Cardiac fibroblast (primary cell): ENCODE data around the gene ANTKMT.

Experiments
- DNase-seq, 2 donors: peaks; one replicate each; pipeline versions ENCODE4 v3.0.0 to v3.0.0-alpha.2; 2010; ENCODE audit warnings: low read depth in 2 of 2
- H3K4me3 ChIP-seq, 2 donors: replicated peaks in 1 of 2; 1 replicate in 1 of 2; 2 replicates in 1 of 2; pipeline ENCODE4 v1.5.1; 2011; ENCODE audit warnings: low read depth in 2 of 2, low read length in 2 of 2, mild to moderate bottlenecking in 2 of 2, moderate library complexity in 1 of 2
- TF ChIP-seq, protein P1 (sequence below): IDR thresholded peaks from one replicate; pipeline ENCODE4 v1.5.1; 2011; ENCODE audit warnings: low read depth, mild to moderate bottlenecking, low read length, inconsistent platforms

Gene ANTKMT

GRCh38 chr16:707062-707538 is 13.8 kb upstream of the ANTKMT start:
- DNase-seq, result no peak
- H3K4me3 ChIP-seq, result no peak overlapping the region
- TF ChIP-seq, protein P1, sequence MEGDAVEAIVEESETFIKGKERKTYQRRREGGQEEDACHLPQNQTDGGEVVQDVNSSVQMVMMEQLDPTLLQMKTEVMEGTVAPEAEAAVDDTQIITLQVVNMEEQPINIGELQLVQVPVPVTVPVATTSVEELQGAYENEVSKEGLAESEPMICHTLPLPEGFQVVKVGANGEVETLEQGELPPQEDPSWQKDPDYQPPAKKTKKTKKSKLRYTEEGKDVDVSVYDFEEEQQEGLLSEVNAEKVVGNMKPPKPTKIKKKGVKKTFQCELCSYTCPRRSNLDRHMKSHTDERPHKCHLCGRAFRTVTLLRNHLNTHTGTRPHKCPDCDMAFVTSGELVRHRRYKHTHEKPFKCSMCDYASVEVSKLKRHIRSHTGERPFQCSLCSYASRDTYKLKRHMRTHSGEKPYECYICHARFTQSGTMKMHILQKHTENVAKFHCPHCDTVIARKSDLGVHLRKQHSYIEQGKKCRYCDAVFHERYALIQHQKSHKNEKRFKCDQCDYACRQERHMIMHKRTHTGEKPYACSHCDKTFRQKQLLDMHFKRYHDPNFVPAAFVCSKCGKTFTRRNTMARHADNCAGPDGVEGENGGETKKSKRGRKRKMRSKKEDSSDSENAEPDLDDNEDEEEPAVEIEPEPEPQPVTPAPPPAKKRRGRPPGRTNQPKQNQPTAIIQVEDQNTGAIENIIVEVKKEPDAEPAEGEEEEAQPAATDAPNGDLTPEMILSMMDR, result no peak

DNA sequence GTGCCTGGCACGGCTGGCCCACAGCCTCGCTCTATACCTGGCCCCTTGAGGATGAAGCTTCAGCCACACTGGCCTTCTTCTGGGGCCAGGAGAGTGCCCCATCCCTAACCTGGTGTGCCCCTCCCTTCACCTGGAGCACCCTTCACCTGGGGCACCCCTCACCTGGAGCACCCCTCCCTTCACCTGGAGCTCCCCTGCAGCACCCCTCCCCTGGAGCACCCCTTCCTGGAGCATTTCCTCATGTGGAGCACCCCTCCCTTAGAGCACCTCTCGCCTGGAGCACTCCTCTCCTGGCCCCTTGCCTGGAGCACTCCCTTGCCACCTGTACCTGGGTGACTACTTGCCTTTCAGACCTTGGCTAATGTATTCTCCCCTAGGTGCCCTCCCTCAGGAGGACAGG is 12.9 kb upstream of the ANTKMT start:
- TF ChIP-seq, protein P1, result no peak
- no peak overlapping the region for H3K4me3 ChIP-seq
- no peak for DNase-seq

GRCh38 chr16:708959-709358 is 12.0 kb upstream of the ANTKMT start:
- TF ChIP-seq, protein P1, result no peak
- no peak overlapping the region for H3K4me3 ChIP-seq
- DNase-seq, result no peak

- no peak overlapping the region for H3K4me3 ChIP-seq
- DNase-seq, result peak; percentile 86 to 92
- TF ChIP-seq, protein P1, result no peak
Observed at GRCh38 chr16:709566-710499, 11.1 kb upstream of the ANTKMT start.

- no peak overlapping the region for H3K4me3 ChIP-seq
- no peak for DNase-seq
- TF ChIP-seq, protein P1, result no peak
Observed at GRCh38 chr16:710500-711075, 10.4 kb upstream of the ANTKMT start.

- no peak overlapping the region for H3K4me3 ChIP-seq
- TF ChIP-seq, protein P1, result no peak
- no peak for DNase-seq
Observed at GRCh38 chr16:711084-711483, 9.9 kb upstream of the ANTKMT start.
